ENCODE measurements around the gene RP2. TPM values are rescaled to one million over a fixed set of nuclear protein-coding genes. Genes with fewer than 3 reads are reported as not detected.
A peak's percentile ranks its signal among the peaks of the same experiment; 100 is the strongest.

The RP2 gene
- total RNA-seq, 6 experiments from 2014 or later: 4.0 to 8.4 (median 6.4) TPM

DNA sequence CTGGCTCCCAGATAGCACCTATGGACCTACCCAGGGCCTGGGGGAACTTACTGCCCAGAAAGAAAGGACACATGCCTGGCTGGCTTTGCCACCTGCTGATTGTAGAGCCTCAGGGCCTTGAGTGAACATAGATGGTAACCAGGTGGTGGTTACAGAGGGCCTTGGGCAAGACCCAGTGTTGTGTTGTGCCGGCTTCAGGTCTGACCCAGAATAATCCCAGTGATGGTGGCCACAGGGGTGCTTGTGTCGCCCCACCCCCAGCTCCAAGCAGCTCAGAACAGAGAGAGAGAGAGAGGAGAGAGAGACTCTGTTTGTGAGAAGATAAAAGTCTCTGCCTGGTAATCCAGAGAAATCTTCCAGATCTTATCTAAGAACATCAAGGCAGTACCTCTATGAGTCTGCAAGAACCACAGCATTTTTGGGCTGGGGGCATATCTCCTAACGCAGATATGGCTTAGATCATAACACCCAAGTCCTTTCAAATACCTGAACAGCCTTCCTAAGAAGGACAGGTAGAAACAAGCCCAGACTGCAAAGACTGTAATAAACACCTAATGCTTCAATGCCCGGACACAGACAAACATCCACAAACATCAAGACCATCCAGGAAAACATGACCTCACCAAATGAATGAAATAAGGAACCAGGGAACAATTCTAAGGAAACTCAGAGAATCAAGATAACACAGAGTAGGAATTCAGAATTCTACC, 16.3 kb upstream of the RP2 start:
- WGBS (ENCODE audit: insufficient coverage, low coverage, low lambda C conversion rate, missing lambda C conversion rate): 64% methylated on average over 3 of the region's 4 CpGs
- H3K27ac ChIP-seq: no peak overlapping the region
- ATAC-seq (no peak), DNase-seq (no peak)
- H3K27me3 ChIP-seq: no peaks in the 10 kb centered on the region
- TF ChIP-seq, protein P1, sequence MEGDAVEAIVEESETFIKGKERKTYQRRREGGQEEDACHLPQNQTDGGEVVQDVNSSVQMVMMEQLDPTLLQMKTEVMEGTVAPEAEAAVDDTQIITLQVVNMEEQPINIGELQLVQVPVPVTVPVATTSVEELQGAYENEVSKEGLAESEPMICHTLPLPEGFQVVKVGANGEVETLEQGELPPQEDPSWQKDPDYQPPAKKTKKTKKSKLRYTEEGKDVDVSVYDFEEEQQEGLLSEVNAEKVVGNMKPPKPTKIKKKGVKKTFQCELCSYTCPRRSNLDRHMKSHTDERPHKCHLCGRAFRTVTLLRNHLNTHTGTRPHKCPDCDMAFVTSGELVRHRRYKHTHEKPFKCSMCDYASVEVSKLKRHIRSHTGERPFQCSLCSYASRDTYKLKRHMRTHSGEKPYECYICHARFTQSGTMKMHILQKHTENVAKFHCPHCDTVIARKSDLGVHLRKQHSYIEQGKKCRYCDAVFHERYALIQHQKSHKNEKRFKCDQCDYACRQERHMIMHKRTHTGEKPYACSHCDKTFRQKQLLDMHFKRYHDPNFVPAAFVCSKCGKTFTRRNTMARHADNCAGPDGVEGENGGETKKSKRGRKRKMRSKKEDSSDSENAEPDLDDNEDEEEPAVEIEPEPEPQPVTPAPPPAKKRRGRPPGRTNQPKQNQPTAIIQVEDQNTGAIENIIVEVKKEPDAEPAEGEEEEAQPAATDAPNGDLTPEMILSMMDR (IDR thresholded peaks at IDR 0.05): no peak
- no peak for TF ChIP-seq POLR2A (IDR thresholded peaks at IDR 0.05)
- no peak overlapping the region for H3K4me3 ChIP-seq
- no peaks in the 10 kb centered on the region for H3K9me3 ChIP-seq
- intact Hi-C loops (cut with DNase I): no loop called here
- H3K36me3 ChIP-seq: no peaks in the 10 kb centered on the region
- H3K4me1 ChIP-seq: peaks cover 0 to 5% (median 0%) of the 10 kb centered on the region in 4 donors

DNA sequence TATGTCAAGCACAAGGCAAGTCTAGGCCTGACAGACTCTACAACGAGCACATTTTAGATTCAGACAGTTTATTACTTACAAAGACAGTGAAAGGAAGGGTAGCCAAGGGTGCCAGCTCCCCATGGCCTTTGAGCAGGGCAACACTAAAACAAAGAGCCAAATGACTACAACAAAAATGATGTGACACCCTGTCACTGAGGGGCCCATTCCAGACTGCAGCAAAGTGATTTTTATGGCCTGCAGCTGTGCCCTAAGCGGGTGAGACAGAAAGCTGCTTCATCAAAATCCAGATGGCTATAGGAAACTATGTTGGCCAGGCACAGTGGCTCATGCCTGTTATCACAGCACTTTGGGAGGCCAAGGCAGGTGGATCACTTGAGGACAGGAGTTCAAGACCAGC, 13.4 kb upstream of the RP2 start:
- ATAC-seq (no peak), DNase-seq (no peak)
- intact Hi-C loops (cut with DNase I): no loop called here
- Histone ChIP-seq H3K4me1 (no peaks in the 10 kb centered on the region), H3K27me3 (no peaks in the 10 kb centered on the region), H3K36me3 (no peaks in the 10 kb centered on the region), H3K9me3 (no peaks in the 10 kb centered on the region), H3K27ac (no peak overlapping the region), H3K4me3 (no peak overlapping the region)
- 63% methylated on average over 2 of the region's 2 CpGs for WGBS (ENCODE audit: insufficient coverage, low coverage, low lambda C conversion rate, missing lambda C conversion rate)
- TF ChIP-seq POLR2A (IDR thresholded peaks at IDR 0.05): no peak
- TF ChIP-seq, protein P1 (IDR thresholded peaks at IDR 0.05): no peak

DNA sequence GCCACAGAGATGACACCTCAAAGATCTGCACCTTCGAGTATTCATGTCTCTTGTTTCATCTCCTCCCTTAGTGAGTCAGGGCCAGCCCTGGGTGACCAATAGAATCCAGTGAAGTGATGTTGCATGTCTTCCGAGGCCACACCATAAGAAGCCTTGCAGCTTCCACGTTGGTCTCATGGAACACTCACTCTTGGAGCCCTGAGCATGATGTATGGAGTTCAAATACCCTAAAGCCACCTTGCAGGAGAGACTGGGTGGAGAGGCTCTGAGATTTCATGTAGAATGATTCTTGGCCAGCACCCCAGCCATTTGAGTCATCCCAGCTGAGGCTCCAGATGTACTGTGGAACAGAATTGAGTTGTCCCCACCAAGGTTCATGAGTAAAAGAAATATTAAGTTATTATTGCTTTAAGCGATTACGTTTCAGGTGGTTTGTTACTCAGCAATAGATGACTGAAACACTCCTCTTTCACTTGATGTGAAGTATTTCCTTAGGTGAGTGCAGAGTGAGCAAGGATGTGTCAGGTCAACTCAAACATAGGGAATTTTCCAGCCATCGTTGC, 5.0 kb upstream of the RP2 start:
- 56% methylated on average over 5 of the region's 6 CpGs for WGBS (ENCODE audit: insufficient coverage, low coverage, low lambda C conversion rate, missing lambda C conversion rate)
- TF ChIP-seq, protein P1 (IDR thresholded peaks at IDR 0.05): no peak
- no peak for TF ChIP-seq POLR2A (IDR thresholded peaks at IDR 0.05)

GRCh38 chrX:46837558-46838485, 979 bp downstream of the RP2 start:
- WGBS (ENCODE audit: insufficient coverage, low coverage, low lambda C conversion rate, missing lambda C conversion rate): 23% methylated on average over 20 of the region's 20 CpGs
- intact Hi-C loops (cut with DNase I): no loop called here
- Histone ChIP-seq H3K4me3 (peak overlapping the region; percentile 62 to 66 (median 64)), H3K9me3 (no peaks in the 10 kb centered on the region), H3K27me3 (no peaks in the 10 kb centered on the region), H3K36me3 (no peaks in the 10 kb centered on the region), H3K27ac (peak overlapping the region; percentile 52 to 89 (median 84)), H3K4me1 (peaks cover 0 to 6% (median under 1%) of the 10 kb centered on the region in 4 donors)
- DNase-seq: no peak
- ATAC-seq: peak in 1 of 4 donors; percentile 8
- TF ChIP-seq, protein P1 (IDR thresholded peaks at IDR 0.05): no peak
- no peak for TF ChIP-seq POLR2A (IDR thresholded peaks at IDR 0.05)

More for the DNA sequence above, 5.0 kb upstream of the RP2 start:
- no peak for DNase-seq
- intact Hi-C loops (cut with DNase I): no loop called here
- Histone ChIP-seq H3K27ac (no peak overlapping the region), H3K4me3 (no peak overlapping the region), H3K9me3 (no peaks in the 10 kb centered on the region), H3K4me1 (no peaks in the 10 kb centered on the region), H3K36me3 (no peaks in the 10 kb centered on the region), H3K27me3 (no peaks in the 10 kb centered on the region)
- ATAC-seq: no peak

Measured in right lobe of liver (tissue), 6 donors.